Breast epithelium (tissue), 3 donors: ENCODE measurements around the gene GADD45A.

Source experiments
- POLR2A ChIP-seq: fragments of 450-650 bp; IDR thresholded peaks from one replicate; pipeline ENCODE4 v1.6.1; 2016; ENCODE audit warnings: antibody characterized with exemption, mild to moderate bottlenecking, moderate library complexity
- POLR2AphosphoS5 ChIP-seq, 3 donors: sonication (generic); formaldehyde crosslinking; IDR thresholded peaks; one replicate each; pipeline ENCODE4 v1.6.1; 2017; ENCODE audit warnings: antibody characterized with exemption in 3 of 3
- TF ChIP-seq, protein P1 (sequence below), 3 donors: fragments of 450-650 bp; IDR thresholded peaks; one replicate each; pipeline ENCODE4 v1.5.1; 2016 to 2017; ENCODE audit warnings: antibody characterized with exemption in 3 of 3, mild to moderate bottlenecking in 3 of 3, moderate library complexity in 3 of 3

- TF ChIP-seq, protein P1, sequence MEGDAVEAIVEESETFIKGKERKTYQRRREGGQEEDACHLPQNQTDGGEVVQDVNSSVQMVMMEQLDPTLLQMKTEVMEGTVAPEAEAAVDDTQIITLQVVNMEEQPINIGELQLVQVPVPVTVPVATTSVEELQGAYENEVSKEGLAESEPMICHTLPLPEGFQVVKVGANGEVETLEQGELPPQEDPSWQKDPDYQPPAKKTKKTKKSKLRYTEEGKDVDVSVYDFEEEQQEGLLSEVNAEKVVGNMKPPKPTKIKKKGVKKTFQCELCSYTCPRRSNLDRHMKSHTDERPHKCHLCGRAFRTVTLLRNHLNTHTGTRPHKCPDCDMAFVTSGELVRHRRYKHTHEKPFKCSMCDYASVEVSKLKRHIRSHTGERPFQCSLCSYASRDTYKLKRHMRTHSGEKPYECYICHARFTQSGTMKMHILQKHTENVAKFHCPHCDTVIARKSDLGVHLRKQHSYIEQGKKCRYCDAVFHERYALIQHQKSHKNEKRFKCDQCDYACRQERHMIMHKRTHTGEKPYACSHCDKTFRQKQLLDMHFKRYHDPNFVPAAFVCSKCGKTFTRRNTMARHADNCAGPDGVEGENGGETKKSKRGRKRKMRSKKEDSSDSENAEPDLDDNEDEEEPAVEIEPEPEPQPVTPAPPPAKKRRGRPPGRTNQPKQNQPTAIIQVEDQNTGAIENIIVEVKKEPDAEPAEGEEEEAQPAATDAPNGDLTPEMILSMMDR (IDR thresholded peaks at IDR 0.05), result no peak
- TF ChIP-seq POLR2AphosphoS5 (IDR thresholded peaks at IDR 0.05) (no peak), POLR2A (no peak)
These were observed 52.9 kb downstream of the GADD45A start for GRCh38 chr1:67737875-67738274.
